DMS53 (cell line): Measurements from ENCODE around the gene PSTPIP2.
"Not testable (repeated sequence)": the region's sequence is repeated elsewhere in the genome, so short reads cannot be mapped to it uniquely, and the experiment has no call there.

Source experiments
- DNase-seq: peaks from one replicate; lab custom pipeline; 2025; lab: John Stamatoyannopoulos, UW

The PSTPIP2 gene

GRCh38 chr18:46070232-46070631 lies 1.8 kb downstream of the PSTPIP2 start:
- no peak for DNase-seq

GRCh38 chr18:46069524-46069923 lies 2.5 kb downstream of the PSTPIP2 start:
- DNase-seq = peak; percentile 35

- no peak for DNase-seq
Observed at GRCh38 chr18:46068763-46069162, 3.3 kb downstream of the PSTPIP2 start.

- peak; percentile 83 for DNase-seq
Observed at GRCh38 chr18:46067438-46068007, 4.5 kb downstream of the PSTPIP2 start.

- no peak for DNase-seq
Observed at GRCh38 chr18:46062781-46063180, 9.3 kb downstream of the PSTPIP2 start.

- no peak for DNase-seq
Observed at GRCh38 chr18:46061796-46062195, 10.3 kb downstream of the PSTPIP2 start.

- no peak for DNase-seq
Observed at GRCh38 chr18:46061387-46061786, 10.7 kb downstream of the PSTPIP2 start.

- no peak for DNase-seq
Observed at GRCh38 chr18:46060359-46060841, 11.7 kb downstream of the PSTPIP2 start.

GRCh38 chr18:46055838-46056230 lies 16.2 kb downstream of the PSTPIP2 start:
- no peak for DNase-seq

GRCh38 chr18:46054956-46055837 lies 16.9 kb downstream of the PSTPIP2 start:
- no peak for DNase-seq

- no peak for DNase-seq
Observed at GRCh38 chr18:46053368-46054095, 18.5 kb downstream of the PSTPIP2 start.

- no peak for DNase-seq
Observed at GRCh38 chr18:46051731-46052461, 20.2 kb downstream of the PSTPIP2 start.

GRCh38 chr18:46050268-46050667 lies 21.8 kb downstream of the PSTPIP2 start:
- DNase-seq = no peak

- DNase-seq = no peak
Observed at GRCh38 chr18:46048641-46049040, 23.4 kb downstream of the PSTPIP2 start.

GRCh38 chr18:46047369-46047768 lies 24.7 kb downstream of the PSTPIP2 start:
- DNase-seq = not testable (repeated sequence)

GRCh38 chr18:46046688-46047087 lies 25.4 kb downstream of the PSTPIP2 start:
- DNase-seq = no peak

GRCh38 chr18:46046126-46046525 lies 25.9 kb downstream of the PSTPIP2 start:
- no peak for DNase-seq

GRCh38 chr18:46042571-46043123 lies 29.4 kb downstream of the PSTPIP2 start:
- DNase-seq = no peak

- no peak for DNase-seq
Observed at GRCh38 chr18:46040747-46041104, 31.3 kb downstream of the PSTPIP2 start.

- DNase-seq = no peak
Observed at GRCh38 chr18:46040033-46040746, 31.9 kb downstream of the PSTPIP2 start.
